Loucy (cell line): Measurements from ENCODE around the gene ITGA11.

Experiments used
- H2AFZ ChIP-seq: fragments of 200-600 bp; sonication (generic); 2 replicates; pipeline ENCODE4 v1.6.0; 2016; ENCODE audit warnings: antibody characterized with exemption, mild to moderate bottlenecking, low read length, moderate library complexity
- H3F3A ChIP-seq: fragments of 200-600 bp; 2 replicates; pipeline ENCODE4 v1.6.0; 2016; ENCODE audit warnings: antibody characterized with exemption, low read depth, mild to moderate bottlenecking
- H3K27me3 ChIP-seq: fragments of 200-600 bp; sonication (generic); 2 replicates; pipeline ENCODE4 v1.6.1; 2014; ENCODE audit warnings: low read length, mild to moderate bottlenecking; ENCODE audit not compliant: insufficient read depth, poor library complexity, severe bottlenecking
- H3K36me3 ChIP-seq: fragments of 200-600 bp; sonication (generic); 2 replicates; pipeline ENCODE4 v1.6.1; 2016; ENCODE audit warnings: low read length; ENCODE audit not compliant: insufficient read depth
- H3K4me1 ChIP-seq: fragments of 200-600 bp; sonication (generic); 2 replicates; pipeline ENCODE4 v1.5.1; 2014; ENCODE audit warnings: low read length, mild to moderate bottlenecking; ENCODE audit not compliant: insufficient read depth, poor library complexity, severe bottlenecking
- H3K4me2 ChIP-seq: fragments of 200-600 bp; sonication (generic); 2 replicates; pipeline ENCODE4 v1.6.0; 2014; ENCODE audit warnings: antibody characterized with exemption, low read length, low read depth, mild to moderate bottlenecking; ENCODE audit not compliant: poor library complexity, severe bottlenecking
- H3K4me3 ChIP-seq: fragments of 200-600 bp; sonication (generic); 2 replicates; pipeline ENCODE4 v1.5.1; 2014; ENCODE audit warnings: low read length, mild to moderate bottlenecking, mixed read lengths; ENCODE audit not compliant: poor library complexity, severe bottlenecking
- H3K79me2 ChIP-seq: fragments of 200-600 bp; sonication (generic); 2 replicates; pipeline ENCODE4 v1.6.1; 2014; ENCODE audit warnings: low read length; ENCODE audit not compliant: insufficient read depth
- H3K9ac ChIP-seq: fragments of 200-600 bp; sonication (generic); 2 replicates; pipeline ENCODE4 v1.6.0; 2014; ENCODE audit warnings: mild to moderate bottlenecking, low read depth, low read length, moderate library complexity; ENCODE audit not compliant: poor library complexity, severe bottlenecking
- H3K9me2 ChIP-seq: fragments of 200-600 bp; sonication (generic); replicated peaks from 2 replicates; pipeline ENCODE4 v1.6.1; 2016; ENCODE audit warnings: low read depth, low read length, mixed read lengths
- H3K9me3 ChIP-seq: fragments of 200-600 bp; sonication (generic); 2 replicates; pipeline ENCODE4 v1.6.1; 2014; ENCODE audit warnings: mild to moderate bottlenecking, antibody characterized with exemption, low read length, low read depth; ENCODE audit not compliant: insufficient read depth
- H4K20me1 ChIP-seq: fragments of 200-600 bp; sonication (generic); 2 replicates; pipeline ENCODE4 v1.6.0; 2014; ENCODE audit warnings: antibody characterized with exemption, low read length, mild to moderate bottlenecking; ENCODE audit not compliant: insufficient read depth, poor library complexity, severe bottlenecking
- CTCF ChIP-seq: fragments of 200-600 bp; sonication (generic); conservative IDR thresholded peaks from 2 replicates; pipeline ENCODE4 v1.5.1; 2014; ENCODE audit warnings: mild to moderate bottlenecking, antibody characterized with exemption, low read length
- EZH2phosphoT487 ChIP-seq: fragments of 200-600 bp; IDR thresholded peaks from 2 replicates; pipeline ENCODE4 v1.6.1; 2018; ENCODE audit warnings: antibody characterized with exemption, mild to moderate bottlenecking, moderate library complexity, borderline replicate concordance

ITGA11 gene

GRCh38 chr15:68284616-68285258 lies 147.2 kb downstream of the ITGA11 start:
- H3K36me3 ChIP-seq = peaks cover 22% of the 10 kb centered on the region
- TF ChIP-seq CTCF (no peak), EZH2phosphoT487 (no peak)
- H3K79me2 ChIP-seq = peaks cover 100% of the 10 kb centered on the region

GRCh38 chr15:68283401-68283800 lies 148.6 kb downstream of the ITGA11 start:
- Histone ChIP-seq H3K9me3 (no peaks in the 10 kb centered on the region), H3K9me2 (no peaks in the 10 kb centered on the region), H3K9ac (peak overlapping the region; percentile 92), H3F3A (no peaks in the 10 kb centered on the region), H3K4me2 (peak overlapping the region; percentile 88), H3K4me3 (peak overlapping the region; percentile 93), H3K27me3 (no peaks in the 10 kb centered on the region), H3K4me1 (peaks cover 66% of the 10 kb centered on the region), H3K36me3 (peaks cover 16% of the 10 kb centered on the region), H4K20me1 (peaks cover 84% of the 10 kb centered on the region), H2AFZ (no peak overlapping the region), H3K79me2 (peaks cover 100% of the 10 kb centered on the region)
- TF ChIP-seq EZH2phosphoT487 (no peak), CTCF (no peak)

More at GRCh38 chr15:68284616-68285258, 147.2 kb downstream of the ITGA11 start:
- Histone ChIP-seq H3K4me3 (peak overlapping the region; percentile 34), H4K20me1 (peaks cover 84% of the 10 kb centered on the region), H3K9me3 (no peaks in the 10 kb centered on the region), H2AFZ (no peak overlapping the region), H3K9me2 (no peaks in the 10 kb centered on the region), H3K4me1 (peaks cover 58% of the 10 kb centered on the region), H3K27me3 (no peaks in the 10 kb centered on the region), H3K4me2 (peak overlapping the region; percentile 53), H3K9ac (no peak overlapping the region), H3F3A (no peaks in the 10 kb centered on the region)

GRCh38 chr15:68281008-68281407 lies 151.0 kb downstream of the ITGA11 start:
- peak overlapping the region; percentile 88 for H3K4me2 ChIP-seq
- H3F3A ChIP-seq = no peaks in the 10 kb centered on the region
- H3K9ac ChIP-seq = peak overlapping the region; percentile 92
- H3K9me2 ChIP-seq = no peaks in the 10 kb centered on the region
- peaks cover 16% of the 10 kb centered on the region for H3K36me3 ChIP-seq
- H3K79me2 ChIP-seq = peaks cover 80% of the 10 kb centered on the region
- peak overlapping the region; percentile 93 for H3K4me3 ChIP-seq
- peaks cover 64% of the 10 kb centered on the region for H3K4me1 ChIP-seq
- H3K9me3 ChIP-seq = no peaks in the 10 kb centered on the region
- H3K27me3 ChIP-seq = no peaks in the 10 kb centered on the region
- no peak overlapping the region for H2AFZ ChIP-seq
- TF ChIP-seq CTCF (no peak), EZH2phosphoT487 (no peak)
- peaks cover 66% of the 10 kb centered on the region for H4K20me1 ChIP-seq
